Measurements from ENCODE around the gene LHB. TPM values are rescaled to one million over a fixed set of nuclear protein-coding genes. Genes with fewer than 3 reads are reported as not detected.
A peak's percentile ranks its signal among the peaks of the same experiment; 100 is the strongest.

Gene LHB
- total RNA-seq, 3 donors from 2014 or later: 0.65 TPM; not detected in 2

DNA sequence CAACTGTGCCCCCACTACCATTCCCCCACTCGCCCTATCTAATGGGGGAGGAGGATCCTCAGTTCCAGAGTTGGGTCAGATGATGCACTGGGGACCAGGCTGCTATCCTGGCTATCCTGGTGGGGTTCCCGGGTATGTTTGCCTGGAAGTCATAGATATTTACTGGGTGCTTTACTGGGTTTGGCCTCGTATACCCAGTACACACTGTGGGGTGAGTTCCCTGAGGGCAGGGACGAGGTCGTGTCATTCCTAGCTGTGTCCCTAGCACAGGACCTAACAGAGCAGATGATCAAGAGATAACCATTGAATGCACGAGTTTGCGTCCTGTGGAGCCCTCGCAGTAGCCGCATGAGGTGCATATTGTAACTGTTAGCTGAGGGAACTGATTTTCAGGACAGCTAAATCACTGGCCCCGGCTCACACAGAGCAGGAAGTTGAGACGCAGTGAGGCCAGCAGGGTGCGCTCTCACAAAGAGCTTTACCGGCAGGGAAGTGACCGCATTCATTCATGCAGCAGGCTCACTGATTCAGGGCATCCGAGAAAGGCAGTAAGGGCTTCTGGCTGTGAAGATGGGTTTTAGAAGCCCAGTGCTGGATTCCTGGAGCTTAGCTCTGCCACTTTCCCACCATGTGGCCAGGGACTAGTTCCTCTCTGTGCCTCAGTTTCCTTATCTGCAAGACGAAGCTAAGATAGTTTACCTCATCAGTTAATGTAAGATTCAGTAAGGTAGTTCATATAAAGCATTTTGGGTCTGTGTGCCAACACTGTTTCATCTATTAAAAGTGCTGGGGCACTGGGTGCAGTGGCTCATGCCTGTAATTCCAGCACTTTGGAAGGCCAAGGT lies 17.2 kb downstream of the LHB start:
- peak; percentile 90 for ATAC-seq
- DNase-seq: peak in 2 of 3 donors; percentile 64 to 72

DNA sequence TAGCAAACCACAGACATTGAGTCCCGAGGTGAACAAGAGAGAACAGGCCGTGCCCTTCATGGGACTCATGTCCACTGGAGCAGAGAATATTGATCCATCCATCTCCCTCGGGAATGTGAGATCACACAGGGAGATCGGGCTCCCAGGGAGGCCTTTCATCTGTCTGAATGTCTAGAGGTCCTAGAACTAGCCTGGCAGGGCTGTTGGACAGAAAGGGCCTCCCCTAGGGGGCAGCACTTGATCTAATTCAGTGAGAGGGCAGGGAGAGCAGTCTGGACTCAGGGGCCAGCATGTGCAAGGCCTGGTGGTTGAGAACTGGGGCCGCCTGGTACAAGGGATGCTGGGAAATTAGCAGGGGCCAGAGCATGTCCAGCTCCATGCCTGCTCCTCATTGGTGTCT lies 18.9 kb downstream of the LHB start:
- Histone ChIP-seq H3K9me3 (no peaks in the 10 kb centered on the region), H3K4me3 (no peak overlapping the region), H3K36me3 (ENCODE audit: low read depth) (no peaks in the 10 kb centered on the region), H3K4me1 (ENCODE audit: low read depth) (peaks cover 11% of the 10 kb centered on the region)
- no peak for ATAC-seq
- intact Hi-C loops (cut with DNase I, micrococcal nuclease): no loop called here
- DNase-seq: peak in 2 of 3 donors; percentile 57 to 77
- TF ChIP-seq, protein P1, sequence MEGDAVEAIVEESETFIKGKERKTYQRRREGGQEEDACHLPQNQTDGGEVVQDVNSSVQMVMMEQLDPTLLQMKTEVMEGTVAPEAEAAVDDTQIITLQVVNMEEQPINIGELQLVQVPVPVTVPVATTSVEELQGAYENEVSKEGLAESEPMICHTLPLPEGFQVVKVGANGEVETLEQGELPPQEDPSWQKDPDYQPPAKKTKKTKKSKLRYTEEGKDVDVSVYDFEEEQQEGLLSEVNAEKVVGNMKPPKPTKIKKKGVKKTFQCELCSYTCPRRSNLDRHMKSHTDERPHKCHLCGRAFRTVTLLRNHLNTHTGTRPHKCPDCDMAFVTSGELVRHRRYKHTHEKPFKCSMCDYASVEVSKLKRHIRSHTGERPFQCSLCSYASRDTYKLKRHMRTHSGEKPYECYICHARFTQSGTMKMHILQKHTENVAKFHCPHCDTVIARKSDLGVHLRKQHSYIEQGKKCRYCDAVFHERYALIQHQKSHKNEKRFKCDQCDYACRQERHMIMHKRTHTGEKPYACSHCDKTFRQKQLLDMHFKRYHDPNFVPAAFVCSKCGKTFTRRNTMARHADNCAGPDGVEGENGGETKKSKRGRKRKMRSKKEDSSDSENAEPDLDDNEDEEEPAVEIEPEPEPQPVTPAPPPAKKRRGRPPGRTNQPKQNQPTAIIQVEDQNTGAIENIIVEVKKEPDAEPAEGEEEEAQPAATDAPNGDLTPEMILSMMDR (IDR thresholded peaks at IDR 0.05): no peak

More for the DNA sequence above, 17.2 kb downstream of the LHB start:
- intact Hi-C loops (cut with DNase I, micrococcal nuclease): no loop called here
- TF ChIP-seq, protein P1 (IDR thresholded peaks at IDR 0.05): peak; percentile 30
- Histone ChIP-seq H3K9me3 (no peaks in the 10 kb centered on the region), H3K4me3 (no peak overlapping the region), H3K36me3 (ENCODE audit: low read depth) (no peaks in the 10 kb centered on the region), H3K4me1 (ENCODE audit: low read depth) (peaks cover 4% of the 10 kb centered on the region)

DNA sequence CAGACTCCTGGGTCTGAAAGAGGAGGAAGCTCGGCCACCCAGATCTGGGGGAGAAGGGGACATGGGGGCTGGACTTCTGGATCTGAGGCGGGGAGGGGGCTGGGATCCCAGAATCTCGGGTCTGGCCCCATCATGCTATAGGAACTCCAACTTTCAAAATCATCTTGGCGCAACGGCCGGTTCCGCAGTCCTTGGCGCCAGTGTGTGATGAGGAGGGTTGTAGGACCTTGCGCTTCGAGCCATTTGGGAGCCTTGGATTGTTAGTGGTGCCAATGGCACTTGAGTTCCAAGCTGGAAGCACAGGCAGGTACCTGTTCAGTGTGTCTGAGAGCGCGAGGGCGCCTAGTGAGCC lies 22.9 kb downstream of the LHB start:
- Histone ChIP-seq H3K9me3 (no peaks in the 10 kb centered on the region), H3K4me3 (peak overlapping the region; percentile 57), H3K36me3 (ENCODE audit: low read depth) (no peaks in the 10 kb centered on the region), H3K4me1 (ENCODE audit: low read depth) (peaks cover 23% of the 10 kb centered on the region)
- intact Hi-C loops (cut with DNase I, micrococcal nuclease): no loop called here
- DNase-seq: no peak
- ATAC-seq: no peak
- TF ChIP-seq, protein P1 (IDR thresholded peaks at IDR 0.05): no peak

DNA sequence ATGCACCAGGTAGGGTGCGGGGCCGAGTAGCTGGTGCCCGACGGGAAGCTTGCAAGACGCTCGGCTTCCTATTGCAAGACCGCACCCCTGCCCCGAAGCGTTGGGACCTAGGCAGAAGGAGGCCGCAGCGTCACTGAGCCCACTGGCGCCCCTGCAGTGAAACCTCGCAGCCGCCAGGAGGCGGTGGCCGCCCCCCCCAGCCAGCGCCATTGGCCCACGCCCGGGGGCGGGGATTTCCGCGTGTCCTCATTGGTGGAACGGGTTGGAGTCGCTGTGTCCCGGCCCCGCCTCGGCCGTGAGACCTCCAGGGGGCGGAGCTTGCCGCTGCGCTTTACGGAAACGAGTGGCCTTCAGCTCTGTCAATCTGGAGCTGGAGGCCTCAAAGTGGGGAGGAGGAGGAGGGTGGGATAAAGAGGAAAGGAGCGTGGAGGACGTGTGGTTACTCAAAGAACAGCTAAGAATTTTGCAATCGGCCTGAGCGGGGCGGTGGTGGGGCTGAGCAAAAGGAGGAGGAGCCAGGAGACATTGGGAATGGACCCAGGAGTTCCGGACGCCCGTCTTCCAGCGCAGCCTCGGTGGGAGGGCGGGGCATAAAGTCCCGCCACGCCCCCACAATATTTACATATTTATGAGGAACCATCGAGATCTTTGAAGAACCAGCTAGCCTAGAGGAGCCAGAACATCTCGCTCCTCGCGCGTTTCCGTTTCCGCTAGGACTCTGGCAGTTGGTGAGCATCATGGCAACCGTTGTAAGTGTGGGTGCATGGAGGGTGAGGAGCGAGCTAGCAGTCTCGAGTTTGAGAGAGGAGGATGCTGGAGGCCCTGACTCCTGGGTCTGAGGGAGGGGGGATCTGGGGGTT lies 23.5 kb downstream of the LHB start, which contains the start of the genes GYS1 and RUVBL2:
Gene GYS1, minus strand, starts transcription at position 135 of the 860 bp plus-strand sequence. CDS start 197 bp downstream, outside the sequence.
Gene RUVBL2, plus strand, starts transcription at position 713 of the 860 bp plus-strand sequence. Its CDS starts 25 bp downstream, at position 738.
- ATAC-seq (peak; percentile 94), DNase-seq (peak; percentile 99 to 100 (median 100))
- peak within 1 kb of the TSS; percentile 57 for H3K4me3 ChIP-seq
- no peaks in the 10 kb centered on the region for H3K9me3 ChIP-seq
- intact Hi-C loops (cut with DNase I, micrococcal nuclease): no loop called here
- H3K36me3 ChIP-seq (ENCODE audit: low read depth): no peaks in the 10 kb centered on the region
- TF ChIP-seq, protein P1 (IDR thresholded peaks at IDR 0.05): peak; percentile 99
- peaks cover 23% of the 10 kb centered on the region for H3K4me1 ChIP-seq (ENCODE audit: low read depth)

DNA sequence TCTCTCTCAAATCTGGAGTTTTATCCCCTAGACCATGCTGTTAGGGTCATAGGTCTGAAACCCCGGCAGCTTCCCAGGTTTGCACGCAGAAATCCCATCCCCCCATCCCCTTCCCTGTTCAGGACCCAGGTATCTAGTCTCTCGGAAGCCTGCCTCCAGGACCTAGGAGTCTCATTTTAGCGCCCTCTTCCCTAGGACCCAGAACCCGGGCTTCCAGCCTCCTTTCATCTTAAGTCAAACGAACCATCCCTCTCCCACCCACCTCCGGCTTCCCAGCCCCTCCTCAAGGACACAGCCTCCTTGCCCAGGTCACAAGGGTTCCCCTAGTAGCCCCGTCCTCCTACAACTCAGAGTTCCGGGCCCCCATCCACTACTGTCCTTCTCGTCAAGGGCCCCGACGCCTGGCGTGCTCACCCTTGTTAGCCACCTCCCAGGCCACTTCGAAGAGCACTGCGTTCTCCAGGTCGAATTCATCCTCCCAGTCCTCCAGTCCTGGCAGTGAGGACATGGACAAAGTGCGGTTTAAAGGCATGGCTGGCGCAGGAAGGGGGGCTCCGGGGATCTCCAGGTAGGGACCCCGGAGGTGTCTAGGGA lies 24.2 kb downstream of the LHB start:
- intact Hi-C loops (cut with DNase I, micrococcal nuclease): no loop called here
- TF ChIP-seq, protein P1 (IDR thresholded peaks at IDR 0.05): no peak
- DNase-seq (peak in 1 of 3 donors; percentile 40), ATAC-seq (peak; percentile 13)
- Histone ChIP-seq H3K4me1 (ENCODE audit: low read depth) (peaks cover 23% of the 10 kb centered on the region), H3K9me3 (no peaks in the 10 kb centered on the region), H3K4me3 (peak overlapping the region; percentile 57), H3K36me3 (ENCODE audit: low read depth) (no peaks in the 10 kb centered on the region)

All from mucosa of descending colon (tissue), 3 donors.